ENCODE results near the gene BRD8.

DNA sequence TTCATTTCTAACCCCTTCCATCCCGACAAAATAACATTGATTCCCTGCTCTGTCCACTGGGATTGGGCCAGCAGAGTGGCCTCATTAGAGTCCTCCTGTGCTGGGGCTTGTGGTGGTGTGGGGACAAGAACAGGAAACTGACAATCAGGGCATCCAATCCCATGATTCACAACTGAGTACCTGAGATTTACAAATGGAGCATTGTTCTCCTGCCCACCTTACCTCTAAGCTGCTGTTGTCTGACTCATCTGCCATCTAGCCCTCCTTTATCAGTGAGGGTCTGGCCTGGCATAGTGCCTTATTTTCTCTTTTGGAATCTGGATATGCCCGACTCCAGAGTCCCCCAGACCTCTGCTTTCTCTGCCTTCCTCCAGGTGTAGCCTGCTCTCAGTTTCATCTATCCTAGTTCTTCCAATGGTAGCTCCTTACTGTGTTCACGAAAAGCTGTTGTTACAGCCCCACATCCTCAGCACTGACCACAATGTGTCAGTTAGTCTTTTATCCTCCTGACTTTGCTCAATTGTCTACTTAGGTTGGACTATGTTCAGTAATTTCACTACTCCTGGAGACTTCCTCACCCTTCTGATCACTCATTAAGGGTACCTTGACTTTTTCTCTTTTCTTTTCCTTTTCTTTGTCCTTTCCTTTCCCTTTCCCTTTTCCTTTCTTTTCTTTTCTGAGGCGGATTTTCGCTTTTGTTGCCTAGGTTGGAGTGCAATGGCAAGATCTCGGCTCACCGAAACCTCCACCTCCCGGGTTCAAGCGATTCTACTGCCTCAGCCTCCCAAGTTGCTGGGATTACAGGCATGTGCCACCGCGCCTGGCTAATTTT is 81.2 kb downstream of the BRD8 start:
- TF ChIP-seq CTCF (IDR thresholded peaks at IDR 0.05) (no peak), POLR2A (IDR thresholded peaks at IDR 0.05) (no peak)

Measured in tibial nerve (tissue), 3 donors.